ENCODE data around the gene ADARB2.

DNA sequence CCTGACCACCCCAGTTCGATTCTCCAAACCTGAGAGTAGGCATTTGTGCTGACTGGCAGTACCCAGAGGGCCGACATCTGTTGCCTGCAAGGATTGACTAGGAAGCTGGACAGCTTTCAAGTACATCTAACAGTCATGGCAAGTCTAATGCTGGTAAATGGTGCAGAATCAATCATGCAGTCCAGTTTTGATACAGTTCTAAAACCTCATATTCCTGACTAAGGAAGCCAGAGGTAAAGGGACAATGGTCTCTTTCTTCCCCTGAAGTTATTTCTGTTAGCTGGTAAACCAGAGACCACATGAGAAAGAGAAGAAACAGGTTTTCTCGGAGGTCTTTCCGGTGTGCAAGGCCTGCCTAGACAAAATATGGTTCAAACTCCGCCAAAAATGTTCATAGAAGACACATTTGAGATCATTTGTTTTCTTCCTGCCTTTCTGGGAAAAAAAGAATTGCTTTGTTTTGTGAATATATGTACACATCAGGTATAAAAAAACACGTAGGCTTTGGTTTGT lies 584.0 kb downstream of the ADARB2 start:
- TF ChIP-seq, protein P1, sequence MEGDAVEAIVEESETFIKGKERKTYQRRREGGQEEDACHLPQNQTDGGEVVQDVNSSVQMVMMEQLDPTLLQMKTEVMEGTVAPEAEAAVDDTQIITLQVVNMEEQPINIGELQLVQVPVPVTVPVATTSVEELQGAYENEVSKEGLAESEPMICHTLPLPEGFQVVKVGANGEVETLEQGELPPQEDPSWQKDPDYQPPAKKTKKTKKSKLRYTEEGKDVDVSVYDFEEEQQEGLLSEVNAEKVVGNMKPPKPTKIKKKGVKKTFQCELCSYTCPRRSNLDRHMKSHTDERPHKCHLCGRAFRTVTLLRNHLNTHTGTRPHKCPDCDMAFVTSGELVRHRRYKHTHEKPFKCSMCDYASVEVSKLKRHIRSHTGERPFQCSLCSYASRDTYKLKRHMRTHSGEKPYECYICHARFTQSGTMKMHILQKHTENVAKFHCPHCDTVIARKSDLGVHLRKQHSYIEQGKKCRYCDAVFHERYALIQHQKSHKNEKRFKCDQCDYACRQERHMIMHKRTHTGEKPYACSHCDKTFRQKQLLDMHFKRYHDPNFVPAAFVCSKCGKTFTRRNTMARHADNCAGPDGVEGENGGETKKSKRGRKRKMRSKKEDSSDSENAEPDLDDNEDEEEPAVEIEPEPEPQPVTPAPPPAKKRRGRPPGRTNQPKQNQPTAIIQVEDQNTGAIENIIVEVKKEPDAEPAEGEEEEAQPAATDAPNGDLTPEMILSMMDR (IDR thresholded peaks at IDR 0.05): no peak
- no peak for TF ChIP-seq ZFX (IDR thresholded peaks at IDR 0.05; ENCODE audit: borderline replicate concordance)
